ENCODE data around the gene MMEL1. TPM values are rescaled to one million over a fixed set of nuclear protein-coding genes. Genes with fewer than 3 reads are reported as not detected.

The MMEL1 gene
- total and polyA plus RNA-seq, 2 donors (not counting 3 experiments of a cell fraction or from before 2014, with no cell fraction given) = 1.1 to 1.2 TPM

GRCh38 chr1:2607641-2608091, 25.1 kb downstream of the MMEL1 start:
- no TSS peak for BruUV-seq (replicated peaks)
- CTCF ChIA-PET = no interaction called here
- FAIRE-seq = no peak

More at GRCh38 chr1:2607641-2608091, 25.1 kb downstream of the MMEL1 start:
- POLR2A ChIA-PET = no interaction called here
- H3K4me3 ChIP-seq (replicated peaks in 1 of 3; ENCODE audit: insufficient read depth in 1 of 3, low read depth in 1 of 3, low read length in 3 of 3) = no peak overlapping the region
- intact Hi-C loops (cut with micrococcal nuclease) (no loop called here), dilution Hi-C loops (cut with MboI; ENCODE audit: extremely low pct_ligation_motif_present, low sequenced_read_pairs) (no loop called here)
- TF ChIP-seq MAX (IDR thresholded peaks at IDR 0.05; ENCODE audit: insufficient read depth, insufficient read length) = no peak
- TF ChIP-seq POLR2AphosphoS5 (IDR thresholded peaks at IDR 0.05; ENCODE audit: insufficient read depth, low read depth, low read length) = no peak
- TF ChIP-seq POLR2A (IDR thresholded peaks at IDR 0.05; ENCODE audit: low read depth, low read length) = no peak
- no peak for TF ChIP-seq EZH2 (IDR thresholded peaks at IDR 0.05; ENCODE audit: borderline replicate concordance, low read depth, low read length, severe bottlenecking)
- TF ChIP-seq FOS (IDR thresholded peaks at IDR 0.05; ENCODE audit: borderline replicate concordance, insufficient read depth, low read length) = no peak
- TF ChIP-seq CTCF (IDR thresholded peaks at IDR 0.05; ENCODE audit: extremely low read depth in 1 of 2, insufficient read depth in 1 of 2, low read depth in 1 of 2, low read length in 2 of 2) = no peak
- TF ChIP-seq MYC (IDR thresholded peaks at IDR 0.05; ENCODE audit: low read depth, low read length) = no peak
- no peak for TF ChIP-seq GATA2 (IDR thresholded peaks at IDR 0.05; ENCODE audit: insufficient read depth, insufficient read length, low read depth, low read length)
- no peak for TF ChIP-seq JUN (IDR thresholded peaks at IDR 0.05; ENCODE audit: borderline replicate concordance, insufficient read depth, insufficient read length, low read depth)
- H3K9me1 ChIP-seq (replicated peaks; ENCODE audit: control insufficient read depth, extremely low read depth, insufficient read depth, low read length) = no peaks in the 10 kb centered on the region
- H3K36me3 ChIP-seq (ENCODE audit: control insufficient read depth in 2 of 2, extremely low read depth in 1 of 2, insufficient read depth in 2 of 2, low read length in 2 of 2) = no peaks in the 10 kb centered on the region
- H3K4me1 ChIP-seq (ENCODE audit: control insufficient read depth, extremely low read depth, insufficient read depth, low read length) = no peaks in the 10 kb centered on the region
- H3K27ac ChIP-seq (ENCODE audit: insufficient read depth, low read depth, low read length) = no peak overlapping the region
- H3K4me2 ChIP-seq (ENCODE audit: insufficient read depth, low read length) = no peak overlapping the region
- no peak for DNase-seq (ENCODE audit: low read depth, low spot score)
- H4K20me1 ChIP-seq (replicated peaks; ENCODE audit: control insufficient read depth, extremely low read depth, insufficient read depth, low read length) = no peaks in the 10 kb centered on the region
- H3K9me3 ChIP-seq (replicated peaks; ENCODE audit: control insufficient read depth, insufficient read depth, low read length) = no peaks in the 10 kb centered on the region
- H3K79me2 ChIP-seq (ENCODE audit: control insufficient read depth, insufficient read depth, low read length) = no peaks in the 10 kb centered on the region
- no peak overlapping the region for H2AFZ ChIP-seq (ENCODE audit: low read depth, low read length)
- H3K27me3 ChIP-seq (ENCODE audit: control insufficient read depth in 2 of 2, insufficient read depth in 2 of 2, low read length in 2 of 2) = no peaks in the 10 kb centered on the region
- no peak overlapping the region for H3K9ac ChIP-seq (replicated peaks; ENCODE audit: extremely low read depth, insufficient read depth, low read length)

All from endothelial cell of umbilical vein (primary cell).